ENCODE results near the gene BLVRA.

The BLVRA gene

GRCh38 chr7:43750016-43750887, 8.2 kb upstream of the BLVRA start:
- FAIRE-seq: no peak

GRCh38 chr7:43752411-43752810, 6.1 kb upstream of the BLVRA start:
- no peak for FAIRE-seq

DNA sequence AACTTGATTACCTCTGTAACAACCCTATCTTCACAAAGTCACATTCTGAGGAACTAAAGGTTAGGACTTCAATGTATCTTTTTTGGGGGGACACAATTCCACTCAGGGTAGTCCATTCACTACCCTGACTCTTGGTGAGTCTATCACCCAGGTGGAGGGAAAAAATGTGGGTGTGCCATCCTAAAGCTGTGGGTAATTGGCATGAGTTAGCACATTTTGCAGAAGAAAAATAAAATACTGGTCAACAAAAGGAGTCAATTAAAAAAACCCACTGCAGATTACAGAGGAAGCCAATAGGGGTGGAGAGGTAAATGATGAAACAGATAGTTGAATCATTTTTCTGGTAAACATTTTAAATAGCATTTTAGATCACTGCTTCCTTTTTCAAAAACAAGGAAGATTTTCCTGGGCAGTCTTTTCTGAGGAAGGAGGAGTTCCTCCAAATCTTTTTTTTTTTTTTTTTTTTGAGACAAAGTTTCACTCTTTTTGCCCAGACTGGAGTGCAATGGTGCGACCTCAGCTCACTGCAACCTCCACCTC, 5.1 kb upstream of the BLVRA start:
- FAIRE-seq: no peak

DNA sequence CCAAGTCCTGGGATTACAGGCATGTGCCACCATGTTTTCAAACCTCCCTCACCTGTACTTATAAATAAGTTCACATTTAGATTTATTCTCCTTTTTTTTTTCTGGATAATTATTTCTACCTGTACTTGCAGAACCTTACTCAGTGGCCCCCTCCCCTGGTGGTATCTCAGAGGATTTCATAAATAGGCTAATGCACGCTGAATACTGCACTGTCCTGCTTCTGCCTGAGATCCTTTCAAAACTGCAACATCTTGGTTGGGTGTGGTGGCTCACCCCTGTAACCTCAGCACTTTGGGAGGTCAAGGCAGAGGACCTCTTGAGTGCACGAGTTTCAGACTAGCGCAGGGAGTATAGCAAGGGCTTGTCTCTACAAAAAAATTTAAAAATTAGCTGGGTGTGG, 4.6 kb upstream of the BLVRA start:
- FAIRE-seq: no peak

DNA sequence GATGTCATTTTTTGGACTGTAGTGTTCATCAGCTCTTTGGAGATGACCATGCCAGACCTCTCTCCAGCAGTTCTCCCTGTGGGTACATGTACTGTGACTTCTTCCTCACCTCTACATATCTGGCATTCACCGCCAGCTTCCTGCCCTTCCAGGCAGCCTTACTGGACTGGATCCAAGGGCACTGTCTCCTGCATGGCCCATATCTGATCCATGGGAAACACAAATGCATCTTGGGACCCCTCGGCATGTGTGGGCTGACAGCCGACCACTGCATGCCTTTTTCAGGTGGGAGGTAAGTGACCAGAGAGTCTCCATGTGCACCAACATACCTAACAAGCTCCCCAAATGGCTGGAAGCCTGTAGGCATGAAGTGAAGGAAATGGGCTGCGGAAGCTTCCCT, 3.9 kb upstream of the BLVRA start:
- FAIRE-seq: no peak

DNA sequence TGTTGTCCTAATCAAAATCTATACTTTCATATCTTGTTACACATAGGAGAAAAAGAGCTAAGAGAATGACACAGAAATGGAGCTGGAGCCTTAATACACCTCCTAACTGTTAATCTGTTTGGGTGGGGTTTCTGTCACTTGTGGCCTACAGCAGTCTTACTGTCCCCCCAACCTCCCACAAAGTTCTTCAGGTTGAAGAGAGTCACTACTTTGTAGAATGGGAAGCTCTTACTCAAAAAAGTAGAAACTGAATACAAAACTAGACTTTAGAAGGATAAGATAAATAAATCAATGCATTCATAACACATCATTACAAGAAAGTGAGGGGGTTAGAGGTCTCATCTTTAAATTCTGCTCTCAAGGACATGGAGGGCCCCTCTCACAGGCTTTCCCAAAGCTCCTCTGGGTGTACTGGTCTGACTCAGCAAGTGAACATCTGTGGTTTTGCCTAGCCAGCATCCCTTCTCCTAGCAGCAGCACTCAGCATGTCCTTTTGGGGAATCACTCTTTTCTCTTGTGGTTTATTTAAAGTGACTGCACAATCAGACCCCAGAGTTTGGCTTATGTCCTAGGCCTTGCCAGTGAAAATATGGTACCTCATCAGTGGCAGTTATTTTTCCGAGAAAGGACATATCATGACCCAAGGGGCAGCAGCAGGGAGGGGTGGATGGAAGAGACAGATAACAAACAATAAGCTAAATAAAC, 2.0 kb upstream of the BLVRA start:
- no peak for FAIRE-seq

DNA sequence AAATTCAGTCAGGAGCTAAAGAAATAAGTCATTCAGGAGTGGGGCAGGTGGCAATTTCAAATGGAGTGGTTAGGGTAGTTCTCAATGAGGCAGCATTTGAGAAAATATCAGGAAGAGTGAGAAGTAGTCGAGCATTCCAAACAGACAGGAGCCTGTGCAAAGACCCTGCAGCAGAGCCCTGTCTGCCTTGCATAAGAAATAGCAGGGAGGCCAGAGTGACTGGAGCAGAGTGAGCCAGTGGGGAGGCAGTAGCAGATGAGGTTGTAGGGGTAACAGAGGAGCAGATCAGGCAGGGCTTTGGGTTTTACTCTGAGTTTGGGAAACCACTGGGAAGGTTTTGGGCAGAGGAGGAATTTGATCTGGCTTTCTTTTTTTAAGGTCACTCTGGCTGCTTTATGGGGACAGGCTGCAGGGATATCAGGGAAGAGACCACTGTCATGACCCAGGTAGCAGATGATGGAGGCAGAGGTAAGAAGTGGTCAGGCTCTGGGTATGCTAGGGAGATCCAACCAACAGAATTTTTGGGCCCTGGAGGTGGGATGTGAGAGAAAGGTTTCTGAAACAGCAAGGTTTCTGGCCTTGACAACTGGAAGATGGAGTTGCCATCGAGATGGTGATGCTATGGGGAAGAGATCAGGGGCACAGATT, 1.3 kb upstream of the BLVRA start:
- FAIRE-seq: no peak

DNA sequence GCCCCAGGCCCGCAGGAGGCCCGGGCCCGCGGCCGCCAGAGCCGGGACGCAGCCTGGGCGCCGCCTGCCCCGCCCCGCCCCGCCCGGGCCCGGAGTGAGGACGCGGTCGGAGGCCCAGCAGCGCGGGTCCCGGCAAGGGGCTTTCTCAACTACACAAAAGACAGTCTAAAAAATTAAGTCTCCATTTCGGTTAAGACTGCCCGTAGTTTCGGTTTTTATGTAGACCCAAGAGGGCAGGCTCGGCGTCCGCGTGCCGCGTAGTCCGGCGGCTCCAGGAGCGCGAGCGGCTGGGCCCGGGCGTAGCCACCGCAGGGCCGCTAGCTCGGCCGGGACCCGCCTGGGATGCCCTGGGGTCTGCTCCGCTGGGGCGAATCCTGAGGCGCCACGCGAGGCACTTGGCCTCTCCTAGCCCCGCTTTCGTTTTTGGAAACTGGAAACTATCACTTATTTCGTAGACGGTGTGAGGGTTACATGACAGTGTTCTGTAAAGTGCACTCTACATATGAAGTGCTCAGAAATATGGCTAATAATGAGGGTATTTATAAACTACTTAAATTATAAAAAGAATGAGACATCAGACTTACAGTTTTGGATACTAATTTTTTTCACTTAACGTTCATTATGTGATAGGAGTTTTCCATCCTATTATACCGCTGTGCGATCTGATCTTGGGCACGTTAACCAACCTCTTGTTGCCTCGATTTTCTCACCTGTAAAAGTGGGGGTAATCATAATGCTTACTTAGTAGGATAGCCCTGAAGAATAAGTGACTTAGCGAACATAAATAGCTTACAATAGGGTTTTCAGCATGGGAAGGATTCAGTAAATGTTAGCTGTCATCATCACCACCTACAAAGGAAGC, 573 bp downstream of the BLVRA start:
- no peak for FAIRE-seq

- no peak for FAIRE-seq
Observed at GRCh38 chr7:43760861-43761260, 2.4 kb downstream of the BLVRA start.

GRCh38 chr7:43761382-43761781, 2.9 kb downstream of the BLVRA start:
- no peak for FAIRE-seq

DNA sequence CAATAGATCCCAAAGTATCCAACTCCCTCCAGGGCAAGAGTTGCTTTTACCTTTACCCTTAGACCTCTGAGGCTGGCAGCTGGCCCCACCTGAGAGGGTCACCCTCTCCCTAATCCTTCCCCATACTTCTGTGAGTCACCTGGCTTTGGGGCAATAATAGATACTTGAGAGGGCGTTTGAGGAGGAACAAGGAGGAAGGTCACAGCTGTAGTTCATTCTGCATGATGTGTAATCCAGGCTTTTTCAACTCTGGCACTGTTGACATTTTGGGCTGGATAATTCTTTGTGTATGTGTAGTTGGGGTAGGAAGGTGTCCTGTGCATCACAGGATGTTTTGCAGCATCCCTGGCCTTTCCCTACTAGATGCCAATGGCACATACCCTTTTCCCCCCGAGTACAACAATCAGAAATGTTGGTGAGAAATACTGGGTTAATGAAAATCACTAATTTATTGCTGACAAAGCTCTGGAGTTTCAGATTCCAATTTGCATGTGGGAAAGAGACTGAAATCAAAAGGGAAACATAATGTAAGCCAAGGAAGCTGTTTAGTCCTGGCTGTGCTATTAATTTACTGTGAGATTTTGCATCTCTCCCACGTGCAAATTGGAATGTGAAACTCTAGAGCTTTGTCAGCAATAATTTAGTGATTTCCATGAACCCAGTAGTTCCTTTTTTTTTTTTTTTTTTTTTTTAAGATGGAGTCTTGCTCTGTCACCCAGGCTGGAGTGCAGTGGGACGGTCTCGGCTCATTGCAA, 3.6 kb downstream of the BLVRA start:
- FAIRE-seq: no peak

DNA sequence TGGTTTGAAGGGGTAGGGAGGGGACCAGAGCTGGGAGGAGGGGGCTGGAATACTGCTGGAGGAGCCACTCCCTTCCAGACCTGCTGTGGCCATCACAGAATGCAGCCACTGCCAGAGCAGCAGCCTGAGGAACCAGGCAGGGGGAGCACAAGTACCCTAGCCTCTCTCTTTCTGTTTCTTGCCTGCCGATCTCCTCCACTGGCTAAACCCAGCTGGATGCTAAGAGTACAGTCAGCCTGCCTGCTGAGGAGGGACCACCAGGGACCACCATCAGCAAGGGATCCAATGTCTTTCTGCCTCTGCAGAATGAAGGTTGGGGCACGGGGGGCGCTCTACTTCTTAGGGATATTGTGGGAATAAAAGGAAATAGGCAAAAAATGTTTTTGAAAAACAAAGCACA, 4.7 kb downstream of the BLVRA start:
- FAIRE-seq: no peak

- FAIRE-seq: no peak
Observed at GRCh38 chr7:43764039-43764761, 5.7 kb downstream of the BLVRA start.

GRCh38 chr7:43764807-43765491, 6.5 kb downstream of the BLVRA start:
- FAIRE-seq: no peak

- FAIRE-seq: no peak
Observed at GRCh38 chr7:43766564-43766963, 8.1 kb downstream of the BLVRA start.

GRCh38 chr7:43767311-43767710, 8.8 kb downstream of the BLVRA start:
- FAIRE-seq: no peak

GRCh38 chr7:43768201-43768886, 9.9 kb downstream of the BLVRA start:
- no peak for FAIRE-seq

- no peak for FAIRE-seq
Observed at GRCh38 chr7:43768887-43769272, 10.4 kb downstream of the BLVRA start.

DNA sequence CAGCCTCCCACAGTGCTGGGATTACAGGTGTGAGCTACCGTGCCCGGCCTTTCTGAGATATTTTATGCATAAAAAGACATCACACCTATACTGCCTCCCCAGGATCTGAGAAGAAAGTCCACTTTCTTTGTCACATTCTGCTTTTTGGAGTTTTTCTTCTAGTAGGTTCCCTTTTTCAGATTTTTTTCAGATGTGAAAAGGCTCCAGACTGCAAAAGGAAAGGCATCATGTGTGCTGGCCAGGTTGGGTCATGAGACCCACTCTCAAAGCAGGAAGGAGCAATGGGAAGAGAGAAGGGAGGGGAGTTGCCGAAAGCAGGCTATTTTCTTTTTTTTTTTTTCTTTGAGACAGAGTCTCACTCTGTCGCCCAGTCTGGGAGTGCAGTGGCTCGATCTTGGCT, 10.8 kb downstream of the BLVRA start:
- no peak for FAIRE-seq
